HUES64 (cell line): ENCODE results near the gene TBC1D8.

Experiments used
- H3K27ac ChIP-seq: 2 replicates; pipeline ENCODE4 v1.7.0; 2013; ENCODE audit warnings: low read depth, low read length, inconsistent platforms
- H3K27me3 ChIP-seq: 2 replicates; pipeline ENCODE4 v1.6.1; 2013; ENCODE audit warnings: mild to moderate bottlenecking, low read length; ENCODE audit not compliant: insufficient read depth
- H3K36me3 ChIP-seq: 2 replicates; pipeline ENCODE4 v1.6.1; 2013; ENCODE audit warnings: mild to moderate bottlenecking, low read length; ENCODE audit not compliant: insufficient read depth
- H3K4me1 ChIP-seq: 2 replicates; pipeline ENCODE4 v1.6.1; 2013; ENCODE audit warnings: mild to moderate bottlenecking, low read length, moderate library complexity; ENCODE audit not compliant: insufficient read depth
- H3K4me3 ChIP-seq: 2 replicates; pipeline ENCODE4 v1.5.1; 2013; ENCODE audit warnings: mild to moderate bottlenecking, low read length, moderate library complexity
- H3K9ac ChIP-seq: 2 replicates; pipeline ENCODE4 v1.6.1; 2013; ENCODE audit warnings: mild to moderate bottlenecking, low read depth, low read length
- H3K9me3 ChIP-seq: 2 replicates; pipeline ENCODE4 v1.6.1; 2013; ENCODE audit warnings: low read depth, low read length; ENCODE audit not compliant: insufficient read depth
- WGBS: fragments of 150-250, 120-280 bp; methylation state at CpG from one replicate; pipeline ENCODE4 v1.1.7; 2013; ENCODE audit warnings: missing lambda C conversion rate; 5-methylcytosine and 5-hydroxymethylcytosine counted together

The TBC1D8 gene

DNA sequence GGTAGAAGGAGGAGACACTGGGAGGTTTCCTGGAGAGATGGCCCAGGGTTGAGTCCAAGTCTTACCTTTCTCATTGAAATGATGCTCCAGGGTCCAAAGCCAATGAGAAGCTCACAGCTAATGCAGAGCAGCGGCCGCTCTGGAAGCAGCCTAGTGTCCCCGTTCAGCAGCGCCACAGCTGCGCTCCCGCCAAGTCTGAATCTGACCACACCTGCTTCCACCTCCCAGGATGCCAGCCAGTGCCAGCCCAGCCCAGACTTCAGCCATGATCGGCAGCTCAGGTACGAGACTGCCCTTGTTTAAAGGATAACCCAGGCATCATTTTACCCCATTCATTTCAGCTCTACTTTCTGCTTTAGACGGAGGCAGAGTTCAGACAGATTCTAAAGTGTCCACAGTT, 161.0 kb downstream of the TBC1D8 start:
- Histone ChIP-seq H3K4me1 (no peaks in the 10 kb centered on the region), H3K4me3 (no peak overlapping the region), H3K36me3 (no peaks in the 10 kb centered on the region), H3K9me3 (no peaks in the 10 kb centered on the region), H3K27me3 (no peaks in the 10 kb centered on the region), H3K9ac (no peak overlapping the region), H3K27ac (no peak overlapping the region)
- 94% methylated on average over 9 of the region's 9 CpGs for WGBS

DNA sequence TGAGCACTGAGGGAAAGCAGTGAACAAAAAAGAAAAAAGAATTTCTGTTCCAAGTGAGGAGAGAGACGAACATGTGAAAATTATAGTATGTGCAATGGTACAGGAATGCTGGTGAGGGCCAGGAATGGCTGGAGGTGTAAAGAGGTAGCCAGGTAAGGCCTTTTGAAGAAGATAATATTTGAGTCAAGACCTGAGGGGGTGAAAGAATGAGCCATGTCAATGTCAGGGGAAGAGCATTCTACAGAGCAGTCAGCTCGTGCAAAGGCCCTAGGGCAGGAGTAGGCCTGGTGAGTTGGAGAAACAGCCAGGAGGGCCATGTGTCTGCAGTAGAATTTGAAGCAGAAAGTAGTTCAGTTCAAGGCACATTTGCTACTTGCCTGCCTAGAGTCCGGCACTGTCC, 161.5 kb downstream of the TBC1D8 start:
- Histone ChIP-seq H3K9me3 (no peaks in the 10 kb centered on the region), H3K9ac (no peak overlapping the region), H3K36me3 (no peaks in the 10 kb centered on the region), H3K4me3 (no peak overlapping the region), H3K27me3 (no peaks in the 10 kb centered on the region), H3K4me1 (no peaks in the 10 kb centered on the region), H3K27ac (no peak overlapping the region)
- 95% methylated on average over 3 of the region's 3 CpGs for WGBS

- WGBS, result 85% methylated on average over 7 of the region's 8 CpGs
- Histone ChIP-seq H3K4me3 (no peak overlapping the region), H3K4me1 (no peaks in the 10 kb centered on the region), H3K36me3 (no peaks in the 10 kb centered on the region), H3K9ac (no peak overlapping the region), H3K27ac (no peak overlapping the region), H3K27me3 (no peaks in the 10 kb centered on the region), H3K9me3 (no peaks in the 10 kb centered on the region)
Measured at GRCh38 chr2:100988630-100989417, 162.4 kb downstream of the TBC1D8 start.

DNA sequence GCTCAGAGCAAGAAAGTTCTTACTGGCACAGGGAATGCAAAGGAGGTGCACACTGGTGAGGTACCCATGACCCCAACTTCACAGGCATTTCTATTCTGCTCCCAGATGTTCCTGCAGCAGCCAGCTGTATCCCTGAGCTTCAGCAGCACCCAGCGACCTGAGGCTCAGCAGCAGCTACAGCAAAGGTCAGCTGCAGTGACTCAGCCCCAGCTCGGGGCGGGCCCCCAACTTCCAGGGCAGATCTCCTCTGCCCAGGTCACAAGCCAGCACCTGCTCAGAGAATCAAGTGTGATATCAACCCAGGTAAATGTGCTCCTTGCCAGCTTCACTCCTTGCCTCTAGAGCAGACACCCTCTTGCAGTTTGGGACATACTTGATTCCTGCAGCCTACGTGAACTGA, 163.2 kb downstream of the TBC1D8 start:
- Histone ChIP-seq H3K4me3 (no peak overlapping the region), H3K27me3 (no peaks in the 10 kb centered on the region), H3K9ac (no peak overlapping the region), H3K4me1 (no peaks in the 10 kb centered on the region), H3K9me3 (no peaks in the 10 kb centered on the region), H3K27ac (no peak overlapping the region), H3K36me3 (no peaks in the 10 kb centered on the region)
- 94% methylated on average over 4 of the region's 4 CpGs for WGBS

DNA sequence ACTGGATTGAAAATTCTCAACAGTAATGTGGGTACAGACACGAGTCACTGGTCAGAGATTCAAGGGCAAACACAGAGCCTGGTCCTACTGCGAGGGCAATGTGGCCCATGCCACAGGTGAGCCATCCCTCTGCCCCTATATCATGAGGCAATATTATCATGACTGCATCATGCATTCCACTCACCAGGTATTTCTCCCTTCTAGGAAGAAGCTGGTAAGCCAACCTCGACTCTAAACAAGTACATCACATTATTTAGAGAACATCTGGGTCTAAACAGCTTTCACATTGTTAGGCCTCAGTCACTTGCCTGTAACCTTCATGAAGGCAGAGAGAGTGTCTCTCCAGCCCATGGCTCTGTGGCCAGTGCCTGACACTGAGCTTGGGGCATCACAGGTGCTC, 163.6 kb downstream of the TBC1D8 start:
- Histone ChIP-seq H3K27me3 (no peaks in the 10 kb centered on the region), H3K27ac (no peak overlapping the region), H3K9me3 (no peaks in the 10 kb centered on the region), H3K9ac (no peak overlapping the region), H3K36me3 (no peaks in the 10 kb centered on the region), H3K4me1 (no peaks in the 10 kb centered on the region), H3K4me3 (no peak overlapping the region)
- 95% methylated on average over 3 of the region's 3 CpGs for WGBS

DNA sequence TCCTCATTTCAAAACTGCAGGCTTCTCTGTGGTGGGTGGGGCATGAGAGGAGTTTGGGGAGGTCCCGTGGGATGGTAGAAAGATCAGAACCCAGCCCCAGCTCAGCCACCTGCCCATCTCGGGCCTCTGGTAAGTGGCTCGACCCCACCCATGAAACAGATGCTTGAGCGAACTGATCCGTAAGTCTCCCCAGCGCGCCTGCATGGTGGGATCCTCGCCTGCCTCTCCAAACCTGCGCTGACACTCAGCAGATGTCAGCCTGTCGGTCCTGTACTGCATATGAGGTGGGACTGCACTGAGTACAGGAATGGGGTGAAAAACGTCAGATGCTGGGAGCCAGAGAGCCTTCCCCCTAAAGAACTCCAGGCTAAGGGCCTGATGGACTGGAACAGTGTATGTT, 165.0 kb downstream of the TBC1D8 start:
- H3K27me3 ChIP-seq, result no peaks in the 10 kb centered on the region
- H3K36me3 ChIP-seq, result no peaks in the 10 kb centered on the region
- 94% methylated on average over 11 of the region's 11 CpGs for WGBS
- H3K27ac ChIP-seq, result no peak overlapping the region
- H3K4me1 ChIP-seq, result peaks cover 5% of the 10 kb centered on the region; the same call in 1 of the 2 replicates
- H3K4me3 ChIP-seq, result no peak overlapping the region
- no peak overlapping the region for H3K9ac ChIP-seq
- no peaks in the 10 kb centered on the region for H3K9me3 ChIP-seq

DNA sequence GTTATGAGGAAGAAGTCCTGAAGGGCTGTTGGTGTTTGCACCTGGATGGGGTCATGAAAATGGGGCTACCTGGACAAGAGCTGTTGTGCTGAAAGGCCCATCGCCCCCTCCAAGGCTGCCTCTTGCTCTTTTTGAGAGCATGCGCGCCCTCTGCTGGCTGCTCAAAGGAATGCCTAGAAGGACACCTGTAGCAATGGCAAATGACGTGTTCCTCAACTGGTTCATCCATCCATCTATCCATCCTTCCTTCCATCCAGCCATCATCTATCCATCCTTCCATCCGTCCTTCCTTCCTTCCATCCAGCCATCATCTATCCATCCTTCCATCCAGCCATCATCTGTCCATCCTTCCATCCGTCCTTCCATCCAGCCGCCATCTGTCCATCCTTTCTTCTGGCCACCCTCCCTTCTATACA, 166.3 kb downstream of the TBC1D8 start:
- Histone ChIP-seq H3K4me1 (peaks cover 11% of the 10 kb centered on the region; the same call in 1 of the 2 replicates), H3K4me3 (no peak overlapping the region), H3K9ac (no peak overlapping the region), H3K9me3 (no peaks in the 10 kb centered on the region), H3K27ac (no peak overlapping the region), H3K27me3 (no peaks in the 10 kb centered on the region), H3K36me3 (no peaks in the 10 kb centered on the region)
- 29% methylated on average over 7 of the region's 7 CpGs for WGBS

GRCh38 chr2:100983684-100984310, 167.4 kb downstream of the TBC1D8 start:
- H3K4me1 ChIP-seq, result peaks cover 11% of the 10 kb centered on the region; the same call in 1 of the 2 replicates
- H3K9ac ChIP-seq, result no peak overlapping the region
- H3K4me3 ChIP-seq, result no peak overlapping the region
- no peaks in the 10 kb centered on the region for H3K9me3 ChIP-seq
- H3K27ac ChIP-seq, result no peak overlapping the region
- H3K36me3 ChIP-seq, result no peaks in the 10 kb centered on the region
- no peaks in the 10 kb centered on the region for H3K27me3 ChIP-seq
- WGBS, result 92% methylated on average over 11 of the region's 11 CpGs

DNA sequence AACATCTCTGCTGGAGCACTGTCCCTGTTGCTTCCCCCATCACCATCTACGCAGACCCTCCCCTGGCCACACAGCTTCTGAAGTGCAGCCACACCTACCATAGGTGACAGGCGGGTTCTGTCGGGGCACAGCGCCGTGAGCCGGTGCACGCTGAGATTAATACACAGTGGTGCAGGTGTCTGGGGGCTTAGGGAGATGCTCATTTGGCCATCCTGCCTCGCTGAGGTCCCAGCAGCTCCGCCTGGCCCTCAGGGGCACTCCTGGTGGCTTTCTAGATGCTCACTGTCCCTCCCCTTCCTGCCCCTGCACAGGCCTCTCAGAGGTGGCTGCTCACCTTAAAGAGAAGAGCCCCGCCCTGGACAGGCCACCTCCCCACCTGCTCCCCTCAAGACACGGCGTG, 168.0 kb downstream of the TBC1D8 start:
- WGBS, result 93% methylated on average over 12 of the region's 12 CpGs
- Histone ChIP-seq H3K9me3 (no peaks in the 10 kb centered on the region), H3K4me1 (peaks cover 11% of the 10 kb centered on the region; the same call in 1 of the 2 replicates), H3K36me3 (no peaks in the 10 kb centered on the region), H3K9ac (no peak overlapping the region), H3K27ac (no peak overlapping the region), H3K27me3 (no peaks in the 10 kb centered on the region), H3K4me3 (no peak overlapping the region)

DNA sequence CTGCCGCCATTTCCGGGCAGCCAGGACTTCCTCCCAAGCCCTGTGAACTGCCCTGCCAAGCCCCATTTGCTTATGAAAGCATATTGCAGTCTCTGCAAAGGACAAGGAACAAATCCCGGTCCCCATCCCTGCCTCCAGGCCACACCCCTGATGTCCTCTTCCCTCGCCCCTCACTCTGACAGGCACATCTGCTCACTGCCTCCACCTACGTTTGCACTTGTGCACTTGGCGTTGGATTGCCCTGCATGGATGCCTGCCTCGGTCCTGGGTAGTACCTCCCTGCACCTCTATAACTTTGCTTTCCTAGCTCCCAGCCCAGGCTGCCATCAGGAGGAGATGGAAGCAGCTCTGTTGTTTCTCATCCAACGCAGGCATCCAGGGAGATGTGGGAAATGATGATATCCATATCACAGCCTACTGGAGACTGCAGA, 168.7 kb downstream of the TBC1D8 start:
- Histone ChIP-seq H3K9ac (no peak overlapping the region), H3K27me3 (no peaks in the 10 kb centered on the region), H3K27ac (no peak overlapping the region), H3K9me3 (no peaks in the 10 kb centered on the region), H3K36me3 (no peaks in the 10 kb centered on the region), H3K4me3 (no peak overlapping the region), H3K4me1 (peaks cover 11% of the 10 kb centered on the region; the same call in 1 of the 2 replicates)
- WGBS, result 70% methylated on average over 8 of the region's 8 CpGs

DNA sequence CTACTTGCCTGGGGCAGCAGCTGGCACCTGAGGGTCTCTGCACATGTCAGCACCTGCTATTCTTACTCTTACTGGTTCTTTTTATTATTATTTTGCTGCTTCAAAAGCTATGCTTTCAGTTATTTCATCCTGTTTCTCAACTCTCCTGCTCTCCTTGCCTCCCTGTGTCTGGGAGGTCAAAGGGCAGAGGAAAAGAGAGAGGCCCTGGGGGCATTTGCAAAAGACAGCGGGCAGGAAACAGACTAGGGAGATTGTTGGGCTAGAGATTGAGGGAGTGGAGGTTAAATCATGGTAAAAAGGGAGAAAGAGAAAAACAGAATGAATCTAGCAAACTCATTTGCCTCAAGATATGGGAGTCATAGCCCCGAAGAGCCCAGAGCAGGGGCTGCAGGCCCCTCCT, 170.2 kb downstream of the TBC1D8 start:
- Histone ChIP-seq H3K36me3 (no peaks in the 10 kb centered on the region), H3K4me1 (peaks cover 11% of the 10 kb centered on the region; the same call in 1 of the 2 replicates), H3K27ac (no peak overlapping the region), H3K27me3 (no peaks in the 10 kb centered on the region), H3K9ac (no peak overlapping the region), H3K4me3 (no peak overlapping the region), H3K9me3 (no peaks in the 10 kb centered on the region)
- 79% methylated on average over 2 of the region's 2 CpGs for WGBS
